ENCODE results near the gene UQCRC1. TPM values are rescaled to one million over a fixed set of nuclear protein-coding genes. Genes with fewer than 3 reads are reported as not detected.

UQCRC1 gene
- total RNA-seq, 3 donors from 2014 or later = 163 to 230 (median 180) TPM

DNA sequence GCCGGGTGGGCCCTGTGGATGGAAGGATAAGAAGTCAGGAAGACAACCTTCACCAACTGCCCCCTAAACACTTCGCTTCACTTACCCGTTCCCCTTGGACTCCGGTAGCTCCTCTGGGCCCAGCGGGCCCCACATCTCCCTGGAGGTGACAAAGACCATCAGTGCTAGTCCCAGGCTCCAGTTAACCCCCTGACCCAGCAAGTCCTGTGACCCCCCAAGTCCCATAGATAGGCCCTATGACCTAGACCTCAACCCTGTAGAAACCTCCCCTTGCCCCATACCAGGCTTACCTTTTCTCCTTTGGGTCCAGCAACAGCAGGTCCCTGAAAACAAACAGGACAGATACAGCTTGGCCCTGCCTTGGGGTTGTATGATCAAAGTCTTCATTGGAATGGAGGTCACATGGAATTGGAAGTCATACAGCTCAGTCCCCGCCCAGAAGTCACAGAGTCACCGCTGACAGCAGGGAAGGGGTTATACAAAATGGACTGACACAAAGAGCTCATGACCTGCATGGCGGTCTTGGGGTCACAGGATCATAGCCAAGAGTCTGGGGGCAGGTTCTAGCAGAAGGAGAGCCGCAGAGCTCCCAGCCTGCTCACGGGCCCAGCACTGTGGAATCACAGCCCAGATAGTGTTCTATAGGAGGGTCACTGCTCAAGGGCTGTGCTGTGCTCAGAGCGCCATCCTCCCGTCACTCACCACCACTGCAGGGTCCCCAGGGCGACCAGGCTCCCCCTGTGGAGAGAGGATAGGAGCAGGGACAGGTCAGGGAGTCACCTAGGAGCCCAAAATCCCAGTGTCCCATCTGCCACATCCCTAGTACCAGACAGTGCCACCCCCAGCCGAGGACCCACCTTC lies 27.6 kb downstream of the UQCRC1 start:
- Histone ChIP-seq H3K4me3 (no peak overlapping the region), H3K27me3 (no peaks in the 10 kb centered on the region), H3K27ac (no peak overlapping the region), H3K4me1 (no peaks in the 10 kb centered on the region), H3K36me3 (no peaks in the 10 kb centered on the region), H3K9me3 (no peaks in the 10 kb centered on the region)
- intact Hi-C loops (cut with DNase I; ENCODE audit: low total_unique reads) = no loop called here
- no peak for DNase-seq (ENCODE audit: low spot score in 2 of 2)
- TF ChIP-seq, protein P1, sequence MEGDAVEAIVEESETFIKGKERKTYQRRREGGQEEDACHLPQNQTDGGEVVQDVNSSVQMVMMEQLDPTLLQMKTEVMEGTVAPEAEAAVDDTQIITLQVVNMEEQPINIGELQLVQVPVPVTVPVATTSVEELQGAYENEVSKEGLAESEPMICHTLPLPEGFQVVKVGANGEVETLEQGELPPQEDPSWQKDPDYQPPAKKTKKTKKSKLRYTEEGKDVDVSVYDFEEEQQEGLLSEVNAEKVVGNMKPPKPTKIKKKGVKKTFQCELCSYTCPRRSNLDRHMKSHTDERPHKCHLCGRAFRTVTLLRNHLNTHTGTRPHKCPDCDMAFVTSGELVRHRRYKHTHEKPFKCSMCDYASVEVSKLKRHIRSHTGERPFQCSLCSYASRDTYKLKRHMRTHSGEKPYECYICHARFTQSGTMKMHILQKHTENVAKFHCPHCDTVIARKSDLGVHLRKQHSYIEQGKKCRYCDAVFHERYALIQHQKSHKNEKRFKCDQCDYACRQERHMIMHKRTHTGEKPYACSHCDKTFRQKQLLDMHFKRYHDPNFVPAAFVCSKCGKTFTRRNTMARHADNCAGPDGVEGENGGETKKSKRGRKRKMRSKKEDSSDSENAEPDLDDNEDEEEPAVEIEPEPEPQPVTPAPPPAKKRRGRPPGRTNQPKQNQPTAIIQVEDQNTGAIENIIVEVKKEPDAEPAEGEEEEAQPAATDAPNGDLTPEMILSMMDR (IDR thresholded peaks at IDR 0.05) = no peak
- no peak for TF ChIP-seq POLR2A (IDR thresholded peaks at IDR 0.05)
- no peak for TF ChIP-seq POLR2AphosphoS5 (IDR thresholded peaks at IDR 0.05)

DNA sequence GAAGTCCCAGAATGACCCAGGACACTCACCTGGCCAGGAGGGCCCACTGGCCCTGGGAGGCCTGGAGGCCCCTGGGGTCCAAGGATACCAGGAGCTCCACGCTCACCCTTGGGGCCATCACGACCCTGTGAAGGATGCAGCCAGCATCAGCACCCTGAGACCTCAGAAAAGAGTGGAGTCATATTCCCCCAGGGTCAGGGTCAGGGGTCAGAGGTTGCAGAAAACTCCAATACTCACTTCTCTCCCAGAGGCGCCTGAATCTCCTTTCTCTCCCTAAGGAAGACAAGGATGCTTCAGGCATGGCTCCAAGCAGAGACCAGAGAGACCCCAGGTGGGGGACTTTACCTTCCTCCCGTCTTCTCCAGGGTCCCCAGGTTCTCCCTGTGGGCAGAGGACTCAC lies 32.8 kb downstream of the UQCRC1 start:
- Histone ChIP-seq H3K36me3 (no peaks in the 10 kb centered on the region), H3K27ac (no peak overlapping the region), H3K27me3 (no peaks in the 10 kb centered on the region), H3K4me1 (no peaks in the 10 kb centered on the region), H3K4me3 (no peak overlapping the region), H3K9me3 (no peaks in the 10 kb centered on the region)
- intact Hi-C loops (cut with DNase I; ENCODE audit: low total_unique reads) = no loop called here
- no peak for DNase-seq (ENCODE audit: low spot score in 2 of 2)
- no peak for TF ChIP-seq POLR2AphosphoS5 (IDR thresholded peaks at IDR 0.05)
- TF ChIP-seq, protein P1 (IDR thresholded peaks at IDR 0.05) = no peak

DNA sequence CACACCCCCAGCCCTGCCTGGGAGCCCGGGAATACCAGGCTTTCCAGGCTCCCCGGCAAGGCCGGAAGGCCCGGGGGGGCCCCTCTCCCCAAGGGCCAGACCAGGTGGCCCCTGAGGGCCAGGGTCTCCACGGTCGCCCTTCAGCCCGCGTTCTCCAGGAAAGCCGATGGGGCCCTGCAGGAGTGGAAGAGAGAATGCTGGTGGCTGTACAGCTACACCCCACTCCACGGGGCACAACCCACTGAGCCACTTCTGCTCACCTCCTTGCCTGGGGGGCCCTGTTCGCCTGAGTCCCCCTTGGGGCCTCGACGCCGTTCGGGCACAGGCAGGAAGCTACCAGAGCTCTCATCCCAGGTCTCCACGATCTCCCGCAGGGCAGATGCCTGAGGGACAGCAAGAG lies 34.1 kb downstream of the UQCRC1 start:
- DNase-seq (ENCODE audit: low spot score in 2 of 2) = no peak
- Histone ChIP-seq H3K36me3 (no peaks in the 10 kb centered on the region), H3K4me3 (no peak overlapping the region), H3K4me1 (no peaks in the 10 kb centered on the region), H3K27me3 (no peaks in the 10 kb centered on the region), H3K27ac (no peak overlapping the region), H3K9me3 (no peaks in the 10 kb centered on the region)
- TF ChIP-seq POLR2AphosphoS5 (IDR thresholded peaks at IDR 0.05) (no peak), POLR2A (IDR thresholded peaks at IDR 0.05) (no peak)
- TF ChIP-seq, protein P1 (IDR thresholded peaks at IDR 0.05) = no peak
- intact Hi-C loops (cut with DNase I; ENCODE audit: low total_unique reads) = no loop called here

DNA sequence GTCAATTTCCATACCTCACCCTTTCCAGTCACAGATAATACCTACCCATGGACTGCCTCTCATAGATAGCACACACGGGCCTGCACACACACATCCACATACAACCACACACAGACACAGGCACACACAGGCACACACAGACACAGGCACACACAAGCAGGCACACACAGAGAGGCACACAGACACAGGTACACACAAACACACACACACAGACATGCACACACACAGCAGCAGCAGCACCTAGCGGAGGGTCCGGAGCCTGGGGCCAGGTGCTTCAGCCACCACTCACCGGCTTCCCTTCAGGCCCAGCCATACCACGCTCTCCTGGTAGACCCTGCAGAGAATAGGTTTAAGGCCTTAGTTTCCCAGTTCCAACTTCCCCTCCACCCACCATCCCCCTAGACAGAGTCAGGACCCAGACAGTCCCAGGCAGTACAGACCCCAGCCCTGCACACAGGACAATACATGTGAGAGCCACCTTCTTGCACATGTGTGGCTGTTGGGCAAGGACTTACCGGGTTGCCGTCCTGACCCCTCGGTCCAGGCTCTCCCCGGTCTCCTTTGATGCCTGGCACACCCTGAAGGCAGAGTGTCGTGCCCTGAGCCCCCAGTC lies 35.4 kb downstream of the UQCRC1 start:
- Histone ChIP-seq H3K27me3 (no peaks in the 10 kb centered on the region), H3K4me3 (no peak overlapping the region), H3K36me3 (no peaks in the 10 kb centered on the region), H3K4me1 (no peaks in the 10 kb centered on the region), H3K9me3 (no peaks in the 10 kb centered on the region), H3K27ac (no peak overlapping the region)
- intact Hi-C loops (cut with DNase I; ENCODE audit: low total_unique reads) = no loop called here
- DNase-seq (ENCODE audit: low spot score in 2 of 2) = no peak
- no peak for TF ChIP-seq POLR2AphosphoS5 (IDR thresholded peaks at IDR 0.05)
- TF ChIP-seq, protein P1 (IDR thresholded peaks at IDR 0.05) = no peak
- TF ChIP-seq POLR2A (IDR thresholded peaks at IDR 0.05) = no peak

DNA sequence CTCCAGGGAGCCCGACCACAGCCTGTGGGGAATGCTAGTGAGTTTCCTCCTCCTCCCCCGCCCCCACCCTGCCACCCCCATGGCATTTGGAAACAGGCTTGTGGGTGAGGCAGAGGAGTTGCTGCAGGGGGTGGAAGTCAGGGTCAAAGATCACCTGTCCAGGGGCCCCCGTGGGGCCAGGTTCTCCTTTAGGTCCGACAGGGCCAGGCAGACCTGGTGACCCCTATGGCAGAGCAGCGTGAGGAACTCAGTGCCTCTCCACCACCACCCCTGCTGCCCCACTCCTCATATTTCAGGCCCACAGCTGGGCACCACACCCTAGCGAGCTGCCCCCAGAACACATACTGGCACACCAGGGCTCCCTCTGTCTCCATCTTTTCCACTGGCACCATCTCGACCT lies 36.9 kb downstream of the UQCRC1 start:
- intact Hi-C loops (cut with DNase I; ENCODE audit: low total_unique reads) = no loop called here
- Histone ChIP-seq H3K9me3 (no peaks in the 10 kb centered on the region), H3K27me3 (no peaks in the 10 kb centered on the region), H3K4me3 (no peak overlapping the region), H3K4me1 (no peaks in the 10 kb centered on the region), H3K36me3 (no peaks in the 10 kb centered on the region), H3K27ac (no peak overlapping the region)
- DNase-seq (ENCODE audit: low spot score in 2 of 2) = no peak
- TF ChIP-seq POLR2AphosphoS5 (IDR thresholded peaks at IDR 0.05) (no peak), POLR2A (IDR thresholded peaks at IDR 0.05) (no peak)
- TF ChIP-seq, protein P1 (IDR thresholded peaks at IDR 0.05) = no peak

Measured in breast epithelium (tissue), 4 donors.